Stimulated activated CD8-positive, alpha-beta memory T cell treated with anti-CD3 and anti-CD28 coated beads, Interleukin-2, amount 100 ng/mL, for 1 hour (primary cell): ENCODE data around the gene SMG6.

Experiments used
- DNase-seq, 2 donors: peaks; one replicate each; pipeline ENCODE4 v3.0.0-alpha.2; 2020; ENCODE audit warnings: low read depth in 2 of 2

The SMG6 gene

DNA sequence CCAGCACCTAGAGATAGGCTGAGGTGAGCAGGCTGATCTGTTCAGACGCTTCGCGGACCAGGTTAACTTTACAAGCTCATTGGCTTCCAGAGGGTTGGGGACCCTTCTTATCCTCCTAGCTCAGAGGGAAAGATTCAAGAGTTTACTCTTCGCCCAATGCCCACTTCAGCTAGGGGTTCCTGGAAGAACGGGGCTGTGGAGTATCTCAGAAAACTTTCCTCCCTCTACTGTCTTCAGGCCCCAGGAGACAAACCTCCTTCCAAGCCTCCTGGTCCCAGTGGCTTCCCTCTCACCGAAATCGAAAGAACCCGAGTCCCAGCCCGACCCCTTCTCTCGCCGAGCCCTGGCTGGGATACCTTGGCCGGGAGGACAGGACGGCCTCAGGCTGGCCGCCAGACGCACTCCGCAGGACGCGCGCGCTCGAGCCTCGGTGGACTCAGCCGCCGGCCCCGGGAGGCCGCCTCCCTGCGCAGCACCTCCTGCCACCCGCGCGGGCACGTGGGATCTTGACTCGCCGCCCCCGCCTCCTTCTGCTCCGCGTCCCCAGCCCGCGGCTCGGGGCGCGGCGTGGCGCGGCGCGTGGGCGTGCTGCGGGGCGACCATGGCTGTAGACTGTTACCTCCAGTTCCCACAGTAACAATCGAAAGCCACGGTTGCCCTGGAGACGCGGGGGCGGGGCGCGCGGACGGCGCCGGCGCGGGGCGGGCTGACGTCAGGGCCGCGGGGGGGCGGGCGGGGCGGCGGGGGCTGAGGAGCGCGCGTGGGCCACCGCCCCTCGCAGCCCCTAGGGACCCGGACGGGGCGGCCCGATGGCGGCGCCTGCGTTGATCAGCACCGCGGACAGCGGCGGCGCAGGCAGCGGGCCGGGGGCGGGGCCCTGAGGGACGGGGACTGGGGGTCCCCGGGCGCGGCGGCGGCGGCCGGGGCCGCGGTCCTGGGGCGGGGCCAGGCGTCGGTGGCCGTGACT is 254.0 kb downstream of the SMG6 start:
- DNase-seq = peak; percentile 85 to 86

DNA sequence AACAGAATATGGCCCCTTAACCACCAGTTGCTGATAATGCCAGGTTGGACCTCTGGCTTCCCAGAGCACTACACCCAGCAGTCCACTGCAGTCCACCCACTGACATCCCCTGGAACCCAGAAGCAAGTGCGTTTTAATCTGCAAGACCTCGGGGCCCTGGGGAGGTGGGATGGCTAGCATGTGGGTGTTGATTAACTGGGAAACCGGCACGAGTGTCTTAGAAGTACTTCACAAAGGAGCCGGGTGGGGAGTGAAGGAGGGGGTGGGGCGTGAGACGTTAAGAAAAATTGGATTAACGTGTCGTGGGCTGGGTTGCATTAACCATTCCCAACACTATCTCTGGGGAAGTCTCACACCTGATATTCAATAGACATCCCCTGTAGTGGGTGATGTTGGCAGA is 254.8 kb downstream of the SMG6 start:
- DNase-seq = no peak

DNA sequence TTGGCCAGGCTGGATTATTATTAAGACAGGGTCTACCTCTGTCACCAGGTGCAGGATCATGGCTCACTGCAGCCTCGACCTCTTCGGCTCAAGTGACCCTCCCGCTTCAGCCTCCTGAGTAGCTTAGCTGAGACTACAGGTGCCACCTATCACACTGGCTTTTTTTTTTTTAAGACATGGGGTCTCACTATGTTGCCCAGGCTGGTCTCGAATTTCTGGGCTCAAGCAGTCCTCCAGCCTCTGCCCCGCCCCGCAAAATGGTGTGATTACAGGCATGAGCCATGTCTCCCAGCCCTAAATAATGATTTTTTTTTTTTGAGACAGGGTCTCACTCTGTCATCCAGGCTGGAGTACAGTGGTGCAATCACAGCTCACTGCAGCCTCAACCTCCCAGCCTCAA is 256.0 kb downstream of the SMG6 start:
- DNase-seq = no peak

DNA sequence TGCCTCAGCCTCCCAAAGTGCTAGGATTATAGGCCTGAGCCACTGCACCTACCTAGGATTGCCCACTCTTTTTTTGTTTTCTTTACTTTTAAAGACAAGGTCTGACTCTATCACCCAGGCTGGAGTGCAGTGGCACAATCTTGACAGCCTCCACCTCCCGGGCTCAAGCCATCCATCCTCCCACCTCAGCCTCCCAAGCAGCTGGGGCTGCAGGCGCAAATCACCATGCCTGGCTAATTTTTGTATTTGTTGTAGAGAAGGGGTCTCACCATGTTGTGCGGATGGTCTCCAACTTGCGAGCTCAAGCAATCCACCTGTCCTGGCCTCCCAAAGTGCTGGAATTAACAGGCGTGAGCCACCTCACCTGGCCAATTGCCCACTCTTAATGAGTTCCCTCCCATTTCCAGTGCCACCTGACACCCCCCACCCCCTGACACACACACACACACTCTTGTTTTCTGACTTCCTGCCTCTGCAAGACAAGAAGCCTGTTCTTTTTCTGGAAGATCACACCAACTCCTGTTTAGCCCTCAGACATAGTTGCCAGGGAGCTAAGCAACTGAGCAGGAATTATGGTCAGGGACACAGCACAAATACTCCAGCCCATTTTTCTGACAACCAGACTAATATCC is 259.2 kb downstream of the SMG6 start:
- DNase-seq = no peak

- no peak for DNase-seq
Measured at GRCh38 chr17:2043785-2044184, 259.8 kb downstream of the SMG6 start.

DNA sequence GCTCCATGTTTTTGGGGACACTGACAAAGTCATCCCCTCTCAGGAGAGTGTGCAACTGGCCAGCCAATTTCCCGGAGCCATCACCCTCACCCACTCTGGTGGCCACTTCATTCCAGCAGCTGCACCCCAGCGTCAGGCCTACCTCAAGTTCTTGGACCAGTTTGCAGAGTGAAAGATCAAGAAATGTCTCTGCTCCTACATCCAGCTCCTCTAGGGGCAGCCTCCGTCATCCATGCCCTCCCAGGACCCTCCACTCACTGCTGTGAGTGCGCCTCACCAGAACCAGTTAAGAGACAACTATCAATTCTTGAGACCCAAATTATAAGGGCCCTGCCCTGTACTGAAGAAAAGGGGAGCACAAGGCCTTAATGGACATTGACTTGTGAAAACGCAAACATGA is 260.7 kb downstream of the SMG6 start:
- DNase-seq = no peak

GRCh38 chr17:2042390-2042847 is 261.2 kb downstream of the SMG6 start:
- no peak for DNase-seq

DNA sequence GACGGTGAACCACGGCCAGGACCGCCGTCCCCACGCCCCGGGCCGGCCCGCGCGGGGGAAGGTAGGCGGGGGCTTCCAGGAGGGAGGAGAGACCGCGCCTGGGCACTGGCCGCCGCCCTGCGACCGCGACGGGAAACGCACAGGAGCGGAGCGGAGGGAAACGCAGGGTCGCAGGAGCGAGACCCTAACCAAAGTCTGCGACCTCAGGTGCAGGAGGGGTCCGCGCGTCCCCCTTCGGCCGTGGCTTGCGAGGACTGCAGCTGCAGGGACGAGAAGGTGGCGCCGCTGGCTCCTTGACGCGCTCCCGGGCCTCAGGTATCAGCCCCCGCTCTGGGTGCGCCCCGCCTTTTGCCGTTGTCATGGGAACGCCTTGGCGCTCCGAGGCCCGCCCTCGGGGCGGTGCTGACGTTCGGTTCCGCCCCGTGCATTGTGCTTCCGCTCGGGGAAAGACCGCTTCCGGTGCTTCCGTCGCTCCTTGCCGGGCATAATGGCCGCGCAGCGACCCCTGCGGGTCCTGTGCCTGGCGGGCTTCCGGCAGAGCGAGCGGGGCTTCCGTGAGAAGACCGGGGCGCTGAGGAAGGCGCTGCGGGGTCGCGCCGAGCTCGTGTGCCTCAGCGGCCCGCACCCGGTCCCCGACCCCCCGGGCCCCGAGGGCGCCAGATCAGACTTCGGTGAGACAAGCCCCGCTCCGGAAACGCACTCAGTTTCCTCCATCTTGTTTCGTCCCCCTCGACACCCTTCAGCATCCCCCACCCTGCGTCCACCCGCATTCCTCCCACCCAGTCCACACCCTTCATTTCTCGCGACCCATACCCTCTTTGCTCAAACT is 261.8 kb downstream of the SMG6 start, which contains the start of gene OVCA2:
Gene OVCA2 (plus strand): TSS at position 462 of the 829 bp plus-strand sequence. CDS start 26 bp downstream, at position 488.
- DNase-seq = peak; percentile 94 to 97

DNA sequence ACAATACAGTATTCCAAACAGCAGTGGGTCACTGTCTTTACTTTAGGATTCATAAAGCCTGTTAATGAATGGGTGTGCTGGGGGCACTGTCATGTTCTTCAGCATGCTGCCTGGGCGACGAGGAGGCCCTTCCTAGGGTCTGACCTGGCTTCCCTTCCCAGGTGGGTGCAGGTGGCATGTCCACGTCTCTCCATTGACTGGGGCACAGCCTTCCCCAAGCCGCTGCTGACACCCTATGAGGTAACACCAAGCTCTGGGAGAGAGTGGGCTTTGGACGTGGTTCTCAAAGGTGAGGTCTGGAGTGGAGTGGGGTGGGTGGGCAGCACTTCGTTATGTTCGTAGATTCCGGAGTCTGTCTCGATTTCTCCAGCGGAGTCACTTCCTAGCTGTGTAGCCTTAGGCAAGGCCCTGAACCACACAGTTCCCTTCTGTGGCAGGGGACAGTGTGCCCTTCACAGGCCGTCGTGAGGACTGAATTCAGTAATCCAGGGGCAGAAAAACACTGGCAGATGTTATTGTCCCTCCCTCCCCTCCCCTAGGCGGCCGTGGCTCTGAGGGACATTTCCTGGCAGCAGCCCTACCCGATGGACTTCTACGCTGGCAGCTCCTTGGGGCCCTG is 262.5 kb downstream of the SMG6 start:
- no peak for DNase-seq

DNA sequence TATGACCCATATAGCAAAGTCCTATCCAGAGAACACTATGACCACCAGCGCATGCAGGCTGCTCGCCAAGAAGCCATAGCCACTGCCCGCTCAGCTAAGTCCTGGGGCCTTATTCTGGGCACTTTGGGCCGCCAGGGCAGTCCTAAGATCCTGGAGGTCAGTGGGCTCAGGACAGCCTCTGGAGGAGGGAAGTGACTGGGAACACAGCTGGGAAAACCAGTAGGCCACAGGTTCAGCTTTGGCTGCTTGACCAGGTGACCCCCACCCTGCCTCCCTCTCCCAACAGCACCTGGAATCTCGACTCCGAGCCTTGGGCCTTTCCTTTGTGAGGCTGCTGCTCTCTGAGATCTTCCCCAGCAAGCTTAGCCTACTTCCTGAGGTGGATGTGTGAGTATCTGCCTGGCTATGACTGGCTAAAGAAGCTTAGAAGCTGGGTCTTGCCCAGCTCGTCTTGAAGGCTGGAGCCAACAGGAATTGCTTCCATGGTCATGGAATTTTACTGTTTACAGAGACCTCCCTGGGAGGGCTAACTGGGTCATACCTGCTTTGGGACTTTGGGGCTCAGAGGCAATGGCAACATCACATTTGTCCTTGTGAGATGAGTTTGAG is 263.3 kb downstream of the SMG6 start:
- DNase-seq = no peak

DNA sequence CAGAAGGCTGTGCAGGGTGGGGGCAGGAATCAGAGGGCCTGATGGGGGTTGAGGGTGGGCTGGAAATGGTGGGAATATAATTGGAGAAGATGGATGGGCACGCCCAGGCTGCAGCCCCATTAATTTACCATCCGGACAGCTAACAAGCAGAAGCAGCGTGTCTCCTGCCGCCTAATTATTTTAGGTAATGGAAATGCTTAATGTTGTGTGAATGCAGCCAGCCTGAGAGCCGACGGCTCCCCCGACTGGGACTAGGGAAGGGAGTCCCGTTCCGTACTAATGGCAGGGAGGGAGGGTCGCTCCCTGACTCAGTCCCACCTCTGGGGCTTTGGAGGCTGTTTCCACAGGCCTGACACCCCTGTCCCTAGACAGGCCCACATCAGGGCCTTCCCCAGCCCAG is 266.4 kb downstream of the SMG6 start:
- no peak for DNase-seq

- no peak for DNase-seq
Measured at GRCh38 chr17:2035541-2036488, 267.8 kb downstream of the SMG6 start.

DNA sequence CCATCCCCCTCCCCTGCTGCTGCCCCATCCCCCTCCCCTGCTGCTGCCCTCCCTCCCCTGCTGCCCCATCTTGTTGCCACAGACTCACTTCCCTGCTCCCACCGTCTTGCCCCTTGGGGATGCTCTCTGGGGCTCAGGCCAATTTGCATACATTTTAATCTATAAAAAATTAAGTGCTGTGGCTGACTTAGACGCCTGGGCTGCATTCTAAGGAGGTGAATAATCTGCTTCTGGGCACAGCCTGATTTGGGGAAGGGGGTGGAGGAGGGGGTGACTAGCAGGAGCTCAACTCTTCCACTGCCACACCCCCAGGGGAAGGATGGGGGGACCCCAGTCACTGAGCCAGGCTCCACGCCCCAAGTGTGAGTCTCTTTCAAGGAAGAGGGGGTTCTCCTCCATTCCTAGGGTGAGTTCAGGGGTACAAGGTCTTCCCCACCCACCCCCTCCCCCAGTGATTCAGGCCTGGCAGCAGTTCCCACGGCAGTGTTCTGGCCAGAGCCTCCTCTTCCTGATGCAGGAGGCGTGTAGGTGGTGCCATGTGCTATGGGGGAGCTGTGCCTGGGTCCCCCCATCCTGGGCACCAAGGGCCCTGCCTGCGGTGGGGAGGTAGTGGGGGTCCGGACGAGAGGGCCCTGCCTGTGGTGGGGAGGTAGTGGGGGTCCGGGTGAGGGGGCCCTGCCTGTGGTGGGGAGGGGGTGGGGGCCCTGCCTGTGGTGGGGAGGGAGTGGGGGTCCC is 268.6 kb downstream of the SMG6 start:
- no peak for DNase-seq

GRCh38 chr17:2034157-2034556 is 269.4 kb downstream of the SMG6 start:
- no peak for DNase-seq

DNA sequence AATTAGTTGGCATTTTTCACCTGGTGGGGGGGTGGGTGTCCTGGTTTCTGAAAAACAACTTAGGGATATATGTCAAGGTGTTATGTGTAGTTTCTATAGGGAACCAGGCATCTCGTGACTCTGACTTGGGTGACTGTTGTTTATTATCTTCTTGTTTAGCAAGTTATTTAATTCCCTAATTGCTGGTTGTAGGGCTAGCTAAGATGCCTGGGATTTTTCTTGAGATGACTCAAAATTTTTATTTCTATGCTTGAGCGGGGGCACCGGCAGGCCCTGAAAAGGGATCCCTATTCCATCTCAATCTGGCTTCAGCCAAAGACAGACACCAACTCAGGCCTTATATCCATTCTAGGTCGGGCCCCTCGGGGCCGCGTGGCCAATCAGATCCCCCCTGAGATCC is 270.4 kb downstream of the SMG6 start:
- no peak for DNase-seq

DNA sequence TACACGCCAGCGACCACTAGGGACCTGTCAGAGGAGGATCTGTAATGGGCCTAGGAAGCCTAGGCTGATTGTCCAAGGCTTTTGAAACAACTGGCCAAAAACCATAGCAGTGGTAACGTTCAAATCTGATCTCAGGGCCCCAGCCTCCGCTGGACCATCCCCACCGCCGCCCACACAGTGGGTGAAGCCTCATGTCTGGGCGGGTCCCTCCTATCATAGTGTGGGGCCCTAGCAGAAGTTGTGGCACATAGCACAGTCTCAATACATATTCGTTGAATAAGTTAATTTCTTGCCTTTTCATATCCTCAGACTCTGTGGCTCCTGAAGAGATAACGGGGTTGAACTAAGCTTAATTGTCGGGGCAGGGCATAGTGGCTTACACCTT is 272.8 kb downstream of the SMG6 start:
- no peak for DNase-seq

DNA sequence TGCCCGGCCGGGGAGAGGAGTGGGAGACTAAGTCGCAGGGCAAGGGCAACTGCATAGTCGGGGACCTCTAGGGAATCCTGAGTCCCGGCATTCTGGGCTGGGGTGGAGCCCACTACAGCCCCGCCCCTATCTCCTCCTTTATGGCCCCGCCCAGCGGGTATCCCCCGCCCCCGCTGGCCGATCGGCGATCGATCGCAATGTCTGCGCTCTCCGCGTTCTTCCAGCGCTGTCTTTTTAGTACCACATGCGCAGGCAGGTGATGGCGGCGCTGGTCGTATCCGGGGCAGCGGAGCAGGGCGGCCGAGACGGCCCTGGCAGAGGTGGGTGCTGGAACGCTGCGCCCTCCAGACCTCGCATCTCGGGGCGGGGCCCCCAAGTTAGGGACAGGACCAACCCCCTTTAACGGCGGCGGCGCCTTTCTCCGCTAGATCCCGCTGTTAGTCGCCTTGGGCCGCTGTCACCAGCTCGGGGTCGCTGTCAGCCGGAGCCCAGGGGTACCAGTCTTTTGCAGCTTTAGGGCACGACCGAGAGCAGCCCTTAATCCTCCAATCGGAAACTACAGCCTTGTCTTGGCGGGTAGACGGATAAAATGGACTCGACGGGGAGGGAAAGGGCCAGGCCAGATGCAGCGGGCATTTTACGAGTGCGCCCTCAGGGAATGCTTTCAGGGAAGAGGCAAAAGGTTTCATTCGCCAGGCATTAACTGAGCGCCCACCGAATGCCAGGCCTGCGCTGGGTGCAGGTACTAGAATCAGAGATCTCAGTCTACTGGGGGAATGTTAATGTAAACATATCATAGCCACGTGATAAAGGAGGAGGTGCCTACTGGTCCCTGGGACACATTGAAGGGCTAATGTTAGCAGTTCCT is 273.4 kb downstream of the SMG6 start, which contains the start of gene DPH1:
Gene DPH1 (plus strand): TSS at position 243 of the 868 bp plus-strand sequence. CDS start 17 bp downstream, at position 260.
- peak; percentile 64 to 74 for DNase-seq

DNA sequence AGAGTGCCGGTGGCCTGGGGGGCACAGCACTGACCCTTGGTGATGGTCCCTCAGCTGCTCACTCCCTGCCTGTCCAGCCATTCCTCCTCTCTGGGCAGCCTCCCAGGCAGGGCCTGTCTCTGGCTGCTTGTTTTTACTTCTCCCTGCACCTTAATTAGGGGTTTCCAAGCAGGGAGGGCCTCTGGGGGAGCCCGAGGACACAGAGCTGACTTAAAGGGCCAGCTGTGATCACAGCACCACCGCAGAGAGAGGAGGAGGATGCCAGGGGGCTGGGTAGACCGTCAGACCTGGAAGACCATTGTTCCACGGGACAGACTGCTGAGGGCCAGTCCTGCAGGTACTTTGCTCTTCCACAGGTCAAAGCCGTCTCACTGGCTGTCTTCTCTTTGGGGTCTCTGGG is 274.8 kb downstream of the SMG6 start:
- no peak for DNase-seq
